OCI-LY7 (cell line): ENCODE results near the gene TMEM100. TPM values are rescaled to one million over a fixed set of nuclear protein-coding genes. Genes with fewer than 3 reads are reported as not detected.

Experiments used
- BruUV-seq: library from RNA; stranded (reverse); fragments of 400-500 nt; replicated peaks from 2 replicates; lab custom pipeline; 2021; lab: Mats Ljungman, UMichigan
- CTCF ChIA-PET: fragments of 300-600 bp; sonication (Branson Sonifier 250); formaldehyde crosslinking; loops from one replicate; lab custom pipeline; 2022; ENCODE audit warnings: antibody characterized with exemption; ENCODE audit not compliant: unreplicated experiment; lab: Charles Lee
- POLR2A ChIA-PET: fragments of 300-600 bp; sonication (Branson Sonifier 250); formaldehyde crosslinking; loops from one replicate; lab custom pipeline; 2022; ENCODE audit warnings: antibody characterized with exemption; lab: Charles Lee
- DNase-seq: peaks from one replicate; pipeline ENCODE4 v3.0.0-alpha.2; 2015; ENCODE audit warnings: low spot score
- H2AFZ ChIP-seq: fragments of 200-600 bp; sonication (generic), shearing (Covaris generic); 2 replicates; pipeline ENCODE4 v1.6.1; 2014; ENCODE audit warnings: mild to moderate bottlenecking, antibody characterized with exemption, low read length, moderate library complexity
- H3K27ac ChIP-seq: fragments of 200-600 bp; sonication (generic); 2 replicates; pipeline ENCODE4 v1.5.1; 2014; ENCODE audit warnings: mixed run types, low read depth, mild to moderate bottlenecking, moderate library complexity, low read length, inconsistent platforms; ENCODE audit not compliant: poor library complexity, severe bottlenecking
- H3K36me3 ChIP-seq: fragments of 200-600 bp; sonication (generic); 2 replicates; pipeline ENCODE4 v1.6.1; 2014; ENCODE audit warnings: mild to moderate bottlenecking, antibody characterized with exemption, low read length, moderate library complexity, mixed read lengths; ENCODE audit not compliant: insufficient read depth
- H3K4me1 ChIP-seq: fragments of 200-600 bp; sonication (generic); 2 replicates; pipeline ENCODE4 v1.5.1; 2014; ENCODE audit warnings: mild to moderate bottlenecking, low read length; ENCODE audit not compliant: insufficient read depth, poor library complexity, severe bottlenecking
- H3K4me2 ChIP-seq: fragments of 200-600 bp; sonication (generic); 2 replicates; pipeline ENCODE4 v1.6.1; 2014; ENCODE audit warnings: mild to moderate bottlenecking, low read length
- H3K4me3 ChIP-seq: fragments of 200-600 bp; sonication (generic); 2 replicates; pipeline ENCODE4 v1.5.1; 2014; ENCODE audit warnings: mild to moderate bottlenecking, low read depth, low read length; ENCODE audit not compliant: poor library complexity, severe bottlenecking
- H3K79me2 ChIP-seq: fragments of 200-600 bp; sonication (generic); 2 replicates; pipeline ENCODE4 v1.6.1; 2016; ENCODE audit warnings: low read depth, mild to moderate bottlenecking, low read length, moderate library complexity, mixed read lengths; ENCODE audit not compliant: insufficient read depth
- H3K9me2 ChIP-seq: fragments of 200-600 bp; sonication (generic); 2 replicates; pipeline ENCODE4 v1.6.1; 2016; ENCODE audit warnings: mild to moderate bottlenecking, low read length, mixed read lengths; ENCODE audit not compliant: insufficient read depth
- H3K9me3 ChIP-seq: fragments of 200-600 bp; sonication (generic); 2 replicates; pipeline ENCODE4 v1.6.1; 2014; ENCODE audit warnings: mild to moderate bottlenecking, mixed run types, low read length, mixed read lengths
- H4K20me1 ChIP-seq: fragments of 200-600 bp; sonication (generic); 2 replicates; pipeline ENCODE4 v1.6.1; 2014; ENCODE audit warnings: mild to moderate bottlenecking, antibody characterized with exemption, low read length, moderate library complexity, mixed read lengths; ENCODE audit not compliant: insufficient read depth
- CTCF ChIP-seq: fragments of 200-600 bp; sonication (generic); conservative IDR thresholded peaks from 2 replicates; pipeline ENCODE4 v1.5.1; 2014; ENCODE audit warnings: mild to moderate bottlenecking, antibody characterized with exemption, low read length, moderate library complexity, mixed read lengths
- EZH2phosphoT487 ChIP-seq: fragments of 200-600 bp; sonication (generic); IDR thresholded peaks from 2 replicates; pipeline ENCODE4 v1.6.1; 2018; ENCODE audit warnings: low read depth, borderline replicate concordance, mild to moderate bottlenecking, mixed run types, antibody characterized with exemption, low read length, moderate library complexity, mixed read lengths
- intact Hi-C: fragments of 100-400 bp; cut with micrococcal nuclease; formaldehyde crosslinking; loops from one replicate; pipeline ENCODE4 v1.10.0; 2022; ENCODE audit not compliant: unreplicated experiment
- total RNA-seq, 2 experiments: library from RNA; depleted of rRNA in 1 of 2; stranded (reverse); fragments of >200 nt in 1 of 2; shearing (Covaris generic) in 1 of 2; gene quantifications; 2 replicates each; pipeline ENCODE4 v1.2.3, GENCODE V29; 2014 to 2022

The TMEM100 gene
- total RNA-seq, 2 experiments from 2014 or later, result 0.30 to 0.38 TPM

DNA sequence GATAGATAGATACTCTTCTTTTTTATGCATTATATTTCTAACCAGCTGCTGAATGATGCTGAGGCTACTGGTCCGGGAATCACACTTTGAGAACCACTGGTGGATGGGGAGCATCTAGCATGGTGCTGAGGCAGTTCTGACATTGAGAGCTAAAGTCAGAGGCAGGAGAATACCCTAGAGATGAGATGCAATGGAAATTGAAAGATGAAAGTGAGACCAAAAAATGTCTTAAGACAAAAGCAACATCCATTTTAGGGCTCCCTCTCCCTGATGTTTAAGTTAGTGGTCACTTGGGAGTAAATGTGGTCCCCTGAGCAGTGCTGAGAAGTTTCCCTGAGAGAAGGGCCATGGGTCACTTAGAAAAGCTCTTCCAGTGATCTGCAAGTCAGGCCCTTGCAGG, 35.0 kb upstream of the TMEM100 start:
- H3K79me2 ChIP-seq, result no peaks in the 10 kb centered on the region
- H3K4me3 ChIP-seq, result no peak overlapping the region
- no TSS peak for BruUV-seq
- no peaks in the 10 kb centered on the region for H3K36me3 ChIP-seq
- intact Hi-C loops, result no loop called here
- ChIA-PET CTCF (no interaction called here), POLR2A (no interaction called here)
- H2AFZ ChIP-seq, result no peak overlapping the region
- no peak for DNase-seq
- TF ChIP-seq CTCF (no peak), EZH2phosphoT487 (no peak)
- H3K4me1 ChIP-seq, result no peaks in the 10 kb centered on the region
- no peaks in the 10 kb centered on the region for H3K9me2 ChIP-seq
- H3K9me3 ChIP-seq, result no peaks in the 10 kb centered on the region
- no peak overlapping the region for H3K27ac ChIP-seq
- H3K4me2 ChIP-seq, result no peak overlapping the region
- H4K20me1 ChIP-seq, result no peaks in the 10 kb centered on the region

GRCh38 chr17:55756689-55757088, 34.0 kb upstream of the TMEM100 start:
- TF ChIP-seq EZH2phosphoT487, result no peak
- H3K79me2 ChIP-seq, result no peaks in the 10 kb centered on the region
- H3K9me2 ChIP-seq, result no peaks in the 10 kb centered on the region
- no TSS peak for BruUV-seq
- DNase-seq, result no peak
- POLR2A ChIA-PET, result no interaction called here
- no peaks in the 10 kb centered on the region for H3K9me3 ChIP-seq
- no peak overlapping the region for H3K27ac ChIP-seq
- no peak overlapping the region for H2AFZ ChIP-seq
- H4K20me1 ChIP-seq, result no peaks in the 10 kb centered on the region
- CTCF ChIA-PET, result no interaction called here
- no peak overlapping the region for H3K4me2 ChIP-seq
- H3K4me1 ChIP-seq, result peaks cover 1% of the 10 kb centered on the region
- no peaks in the 10 kb centered on the region for H3K36me3 ChIP-seq
- H3K4me3 ChIP-seq, result no peak overlapping the region
- intact Hi-C loops, result no loop called here

DNA sequence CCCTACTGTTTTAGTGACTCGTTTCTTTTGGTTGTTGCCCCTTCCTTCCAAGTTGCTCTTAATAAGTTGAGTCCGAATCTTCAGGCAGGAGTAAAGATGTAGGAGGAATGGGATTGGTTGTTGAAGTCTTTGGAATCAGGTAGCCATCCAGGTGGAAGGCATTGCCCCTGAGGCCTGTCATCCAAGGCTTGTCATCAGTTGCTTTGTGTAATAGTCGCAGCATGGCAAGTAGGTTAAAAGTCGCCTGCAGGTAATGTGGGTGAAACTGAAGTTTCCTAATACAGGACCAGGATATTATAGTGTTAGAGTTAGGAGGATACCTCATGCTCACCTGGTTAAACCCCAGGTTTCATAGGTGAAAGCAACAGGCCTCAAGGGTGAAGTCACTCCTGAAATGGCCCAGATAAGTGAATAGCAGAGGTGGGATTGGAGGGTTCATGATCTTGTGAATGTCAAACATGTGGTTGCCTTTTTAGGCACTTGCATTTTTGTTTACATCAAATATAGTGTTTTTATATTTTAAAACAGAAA, 29.1 kb upstream of the TMEM100 start:
- H3K4me2 ChIP-seq, result peak overlapping the region; percentile 88
- no peaks in the 10 kb centered on the region for H3K36me3 ChIP-seq
- peaks cover 6% of the 10 kb centered on the region for H3K4me1 ChIP-seq
- DNase-seq, result no peak
- TF ChIP-seq CTCF, result no peak
- TF ChIP-seq EZH2phosphoT487, result no peak
- ChIA-PET POLR2A (no interaction called here), CTCF (no interaction called here)
- BruUV-seq, result TSS peak; percentile 67
- H4K20me1 ChIP-seq, result no peaks in the 10 kb centered on the region
- no peaks in the 10 kb centered on the region for H3K9me3 ChIP-seq
- H2AFZ ChIP-seq, result peak overlapping the region; percentile 98; the same call in 1 of the 2 replicates
- H3K4me3 ChIP-seq, result peak overlapping the region; percentile 82
- intact Hi-C loops, result no loop called here
- H3K79me2 ChIP-seq, result no peaks in the 10 kb centered on the region
- no peak overlapping the region for H3K27ac ChIP-seq
- no peaks in the 10 kb centered on the region for H3K9me2 ChIP-seq
